ENCODE results near the gene SAMD4B.

- TF ChIP-seq CTCF (IDR thresholded peaks at IDR 0.05) = no peak
- no peak for TF ChIP-seq POLR2A (IDR thresholded peaks at IDR 0.05)
Observed at GRCh38 chr19:39434123-39435076, 92.2 kb downstream of the SAMD4B start.
